IMR-90 (cell line): ENCODE data around the gene ARHGAP15. TPM values are rescaled to one million over a fixed set of nuclear protein-coding genes. Genes with fewer than 3 reads are reported as not detected.

ENCODE experiments used
- ATAC-seq: fragments of 200-7000 bp; cut with Tn5 transposase; 2 replicates; pipeline ENCODE4 v1.9.1; 2020; ENCODE audit warnings: low read depth, mild to moderate bottlenecking, moderate library complexity
- BruUV-seq: library from RNA; stranded (reverse); fragments of 400-500 nt; replicated peaks from 2 replicates; lab custom pipeline; 2021; lab: Mats Ljungman, UMichigan
- CTCF ChIA-PET: fragments of 300-600 bp; formaldehyde crosslinking; extraction: SDS; loops from one replicate; lab custom pipeline; 2021; ENCODE audit warnings: antibody characterized with exemption; lab: Yijun Ruan, JAX
- POLR2A ChIA-PET: fragments of 300-600 bp; sonication (Branson Sonifier 250); formaldehyde crosslinking; loops from one replicate; lab custom pipeline; 2022; ENCODE audit warnings: antibody characterized with exemption; ENCODE audit not compliant: unreplicated experiment; lab: Charles Lee
- DNase-seq: peaks from one replicate; pipeline ENCODE4 v3.0.0; 2013
- H2AFZ ChIP-seq: replicated peaks from 2 replicates; pipeline ENCODE3; 2013; ENCODE audit warnings: low read length, mild to moderate bottlenecking; ENCODE audit not compliant: poor library complexity
- H2AK5ac ChIP-seq: 2 replicates; pipeline ENCODE4 v1.6.1; 2013; ENCODE audit warnings: low read depth, low read length, inconsistent platforms
- H2AK9ac ChIP-seq: replicated peaks from 2 replicates; pipeline ENCODE3; 2013; ENCODE audit warnings: mild to moderate bottlenecking, low read depth, low read length, moderate library complexity; ENCODE audit not compliant: poor library complexity
- H2BK120ac ChIP-seq: 2 replicates; pipeline ENCODE4 v1.6.1; 2013; ENCODE audit warnings: low read depth, low read length, inconsistent platforms
- H2BK15ac ChIP-seq: 3 replicates; pipeline ENCODE4 v1.6.1; 2013; ENCODE audit warnings: low read depth, low read length, inconsistent platforms
- H2BK20ac ChIP-seq: 2 replicates; pipeline ENCODE4 v1.6.1; 2013; ENCODE audit warnings: low read depth, mild to moderate bottlenecking, inconsistent platforms, low read length, moderate library complexity
- H2BK5ac ChIP-seq: 2 replicates; pipeline ENCODE4 v1.6.1; 2013; ENCODE audit warnings: mild to moderate bottlenecking, low read depth, low read length, inconsistent platforms; ENCODE audit not compliant: poor library complexity, severe bottlenecking
- H3K14ac ChIP-seq: replicated peaks from 2 replicates; pipeline ENCODE4 v1.6.1; 2013; ENCODE audit warnings: low read depth, low read length, inconsistent platforms
- H3K18ac ChIP-seq: 2 replicates; pipeline ENCODE4 v1.6.1; 2013; ENCODE audit warnings: low read depth, low read length, control low read depth
- H3K23ac ChIP-seq: 2 replicates; pipeline ENCODE4 v1.6.1; 2013; ENCODE audit warnings: low read depth, low read length, inconsistent platforms
- H3K27ac ChIP-seq: 2 replicates; pipeline ENCODE4 v1.5.1; 2013; ENCODE audit warnings: mild to moderate bottlenecking, control low read depth, low read length; ENCODE audit not compliant: insufficient read depth
- H3K27me3 ChIP-seq: 2 replicates; pipeline ENCODE4 v1.6.1; 2013; ENCODE audit warnings: low read length; ENCODE audit not compliant: control insufficient read depth, insufficient read depth
- H3K36me3 ChIP-seq: 2 replicates; pipeline ENCODE4 v1.6.1; 2013; ENCODE audit warnings: low read length, mixed read lengths; ENCODE audit not compliant: control insufficient read depth, insufficient read depth
- H3K4ac ChIP-seq: 2 replicates; pipeline ENCODE4 v1.6.1; 2013; ENCODE audit warnings: low read depth, low read length, inconsistent platforms
- H3K4me1 ChIP-seq: 2 replicates; pipeline ENCODE4 v1.6.1; 2013; ENCODE audit warnings: low read length, mixed read lengths; ENCODE audit not compliant: control insufficient read depth, insufficient read depth
- H3K4me2 ChIP-seq: 2 replicates; pipeline ENCODE4 v1.6.1; 2013; ENCODE audit warnings: low read depth, mild to moderate bottlenecking, control low read depth, low read length, moderate library complexity
- H3K4me3 ChIP-seq: 2 replicates; pipeline ENCODE4 v1.5.1; 2013; ENCODE audit warnings: low read depth, mild to moderate bottlenecking, control low read depth, low read length, moderate library complexity; ENCODE audit not compliant: insufficient read depth
- H3K56ac ChIP-seq: 2 replicates; pipeline ENCODE4 v1.6.1; 2013; ENCODE audit warnings: low read length, inconsistent platforms; ENCODE audit not compliant: insufficient read depth; ENCODE audit errors: extremely low read depth
- H3K79me1 ChIP-seq, 2 experiments: 2 replicates each; pipeline ENCODE4 v1.6.1; 2013; ENCODE audit warnings: low read length in 2 of 2, inconsistent platforms in 1 of 2, low read depth in 1 of 2
- H3K9ac ChIP-seq: 2 replicates; pipeline ENCODE4 v1.6.1; 2013; ENCODE audit warnings: low read depth, low read length, control low read depth
- H3K9me1 ChIP-seq: 2 replicates; pipeline ENCODE4 v1.6.1; 2013; ENCODE audit warnings: low read length, inconsistent platforms; ENCODE audit not compliant: insufficient read depth
- H3K9me3 ChIP-seq: 2 replicates; pipeline ENCODE4 v1.6.1; 2013; ENCODE audit warnings: low read length; ENCODE audit not compliant: control insufficient read depth, insufficient read depth
- H4K20me1 ChIP-seq: 2 replicates; pipeline ENCODE4 v1.6.1; 2013; ENCODE audit warnings: low read length, inconsistent platforms; ENCODE audit not compliant: insufficient read depth
- H4K5ac ChIP-seq: 2 replicates; pipeline ENCODE4 v1.6.1; 2013; ENCODE audit warnings: mild to moderate bottlenecking, low read depth, low read length, control low read depth
- H4K8ac ChIP-seq, 2 experiments: 2 replicates each; pipeline ENCODE4 v1.6.1; 2013; ENCODE audit warnings: low read depth in 2 of 2, low read length in 2 of 2, control low read depth in 1 of 2, inconsistent platforms in 1 of 2
- H4K91ac ChIP-seq: 2 replicates; pipeline ENCODE4 v1.6.1; 2013; ENCODE audit warnings: low read depth, low read length, inconsistent platforms; ENCODE audit not compliant: insufficient read depth
- BHLHE40 ChIP-seq: fragments of 150-350 bp; IDR thresholded peaks from 2 replicates; pipeline ENCODE4 v1.6.1; 2016; ENCODE audit warnings: mild to moderate bottlenecking, low read depth, low read length
- CEBPB ChIP-seq: IDR thresholded peaks from 2 replicates; pipeline ENCODE4 v1.6.1; 2012; ENCODE audit warnings: low read depth, low read length, improper control_type of control experiment
- CHD1 ChIP-seq: IDR thresholded peaks from 2 replicates; pipeline ENCODE4 v1.6.1; 2012; ENCODE audit warnings: low read depth, low read length, improper control_type of control experiment
- CTCF ChIP-seq: conservative IDR thresholded peaks from 2 replicates; pipeline ENCODE4 v1.5.1; 2012; ENCODE audit warnings: mild to moderate bottlenecking, low read depth, low read length, improper control_type of control experiment
- ELK1 ChIP-seq: fragments of 150-350 bp; IDR thresholded peaks from 2 replicates; pipeline ENCODE4 v1.6.1; 2016; ENCODE audit warnings: low read depth, mild to moderate bottlenecking, low read length, moderate library complexity, borderline replicate concordance
- FOS ChIP-seq: fragments of 150-350 bp; IDR thresholded peaks from 2 replicates; pipeline ENCODE4 v1.6.1; 2016; ENCODE audit warnings: low read depth, low read length
- MAFK ChIP-seq: IDR thresholded peaks from 2 replicates; pipeline ENCODE4 v1.6.1; 2012; ENCODE audit warnings: low read depth, low read length, improper control_type of control experiment
- MXI1 ChIP-seq: IDR thresholded peaks from 2 replicates; pipeline ENCODE4 v1.6.1; 2012; ENCODE audit warnings: low read depth, mild to moderate bottlenecking, low read length, moderate library complexity, borderline replicate concordance
- RCOR1 ChIP-seq: IDR thresholded peaks from 2 replicates; pipeline ENCODE4 v1.6.1; 2012; ENCODE audit warnings: mild to moderate bottlenecking, low read length, improper control_type of control experiment; ENCODE audit not compliant: insufficient replicate concordance
- SMC3 ChIP-seq: fragments of 150-350 bp; IDR thresholded peaks from 2 replicates; pipeline ENCODE4 v1.6.1; 2016; ENCODE audit warnings: low read depth, mild to moderate bottlenecking, antibody characterized with exemption, low read length, moderate library complexity
- WGBS, 2 experiments: methylation state at CpG; one replicate each; pipeline versions ENCODE4 v1.1.5 to v1.1.7; 2013; ENCODE audit warnings: missing lambda C conversion rate in 2 of 2; ENCODE audit not compliant: insufficient read length in 1 of 2; ENCODE audit errors: extremely low coverage in 2 of 2; 5-methylcytosine and 5-hydroxymethylcytosine counted together
- dilution Hi-C: fragments of 300-500 bp; cut with HindIII; formaldehyde crosslinking; loops from one replicate; pipeline ENCODE4 v1.14.3; 2018; ENCODE audit warnings: low sequenced_read_pairs; ENCODE audit not compliant: unreplicated experiment
- in situ Hi-C: fragments of 300-500 bp; cut with MboI; formaldehyde crosslinking; loops from 3 replicates; pipeline ENCODE4 v1.14.3; 2019; ENCODE audit warnings: low sequenced_read_pairs, inconsistent platforms, mixed read lengths
- intact Hi-C: fragments of 100-400 bp; cut with micrococcal nuclease; formaldehyde crosslinking; loops from 2 replicates; pipeline ENCODE4 v1.10.0; 2022
- polyA plus RNA-seq, 3 experiments: library from polyadenylated mRNA; depleted of rRNA; stranded (reverse); fragments of >200 nt; gene quantifications; 2 replicates each; pipeline ENCODE4 v1.2.3, GENCODE V29; 2012; ENCODE audit warnings: low replicate concordance in 1 of 3
- total RNA-seq: library from RNA; depleted of rRNA; stranded (reverse); fragments of >200 nt; gene quantifications from 2 replicates; pipeline ENCODE4 v1.2.3, GENCODE V29; 2012
- TF ChIP-seq, protein P1 (sequence below): fragments of 150-350 bp; IDR thresholded peaks from 2 replicates; pipeline ENCODE4 v1.6.1; 2017; ENCODE audit warnings: mild to moderate bottlenecking, antibody characterized with exemption, low read length, low read depth

Gene ARHGAP15
- total and polyA plus RNA-seq, 2 of the 4 experiments (the other 2 are of a cell fraction): not detected

GRCh38 chr2:143085125-143085784 is 44.0 kb upstream of the ARHGAP15 start:
- no peak overlapping the region for H2AK5ac ChIP-seq
- in situ Hi-C loops: no loop called here
- H3K36me3 ChIP-seq: no peaks in the 10 kb centered on the region
- H2BK15ac ChIP-seq: no peak overlapping the region
- ATAC-seq (no peak), DNase-seq (no peak)
- H3K9me3 ChIP-seq: peaks cover 3% of the 10 kb centered on the region; the same call in 1 of the 2 replicates
- no peaks in the 10 kb centered on the region for H3K9me1 ChIP-seq
- no CpG with 5 or more reads among the region's 1 CpG for WGBS, 2 experiments
- H3K4me2 ChIP-seq: no peak overlapping the region
- H3K4ac ChIP-seq: no peak overlapping the region
- no peaks in the 10 kb centered on the region for H4K20me1 ChIP-seq
- H3K18ac ChIP-seq: no peak overlapping the region
- H3K23ac ChIP-seq: no peak overlapping the region
- no peaks in the 10 kb centered on the region for H3K27me3 ChIP-seq
- H2AK9ac ChIP-seq: no peak overlapping the region
- peaks cover 2% of the 10 kb centered on the region; the same call in 1 of the 2 replicates for H3K4me1 ChIP-seq
- H4K8ac ChIP-seq: no peak overlapping the region
- H4K5ac ChIP-seq: no peak overlapping the region
- no peak overlapping the region for H2BK20ac ChIP-seq
- no peak overlapping the region for H4K91ac ChIP-seq
- dilution Hi-C loops: no loop called here
- no peak overlapping the region for H2BK5ac ChIP-seq
- TF ChIP-seq CTCF (no peak), CEBPB (no peak), FOS (no peak), SMC3 (no peak), CHD1 (no peak), RCOR1 (no peak), BHLHE40 (no peak), ELK1 (no peak), MXI1 (no peak), MAFK (no peak)
- TF ChIP-seq, protein P1, sequence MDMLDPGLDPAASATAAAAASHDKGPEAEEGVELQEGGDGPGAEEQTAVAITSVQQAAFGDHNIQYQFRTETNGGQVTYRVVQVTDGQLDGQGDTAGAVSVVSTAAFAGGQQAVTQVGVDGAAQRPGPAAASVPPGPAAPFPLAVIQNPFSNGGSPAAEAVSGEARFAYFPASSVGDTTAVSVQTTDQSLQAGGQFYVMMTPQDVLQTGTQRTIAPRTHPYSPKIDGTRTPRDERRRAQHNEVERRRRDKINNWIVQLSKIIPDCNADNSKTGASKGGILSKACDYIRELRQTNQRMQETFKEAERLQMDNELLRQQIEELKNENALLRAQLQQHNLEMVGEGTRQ: no peak
- H3K56ac ChIP-seq: no peak overlapping the region
- H3K79me1 ChIP-seq: no peaks in the 10 kb centered on the region
- no peak overlapping the region for H3K4me3 ChIP-seq
- H3K27ac ChIP-seq: no peak overlapping the region
- no TSS peak for BruUV-seq
- ChIA-PET CTCF (interaction anchor here (0.6 to 1.0 kb wide), 3 partner anchors 15 to 150 kb away, joined by 3 to 6 read pairs (median 4); no protein-coding TSS in a partner anchor), POLR2A (no interaction called here)
- no peak overlapping the region for H2BK120ac ChIP-seq
- intact Hi-C loops: no loop called here
- no peak overlapping the region for H2AFZ ChIP-seq
- H3K9ac ChIP-seq: no peak overlapping the region
- no peak overlapping the region for H3K14ac ChIP-seq
